Ishikawa (cell line): ENCODE data around the gene PLXNA2.

Source experiments
- CREB1 ChIP-seq: IDR thresholded peaks from 2 replicates; pipeline ENCODE4 v1.6.1; 2012; ENCODE audit warnings: low read depth
- EP300 ChIP-seq: IDR thresholded peaks from 2 replicates; pipeline ENCODE4 v1.6.1; 2012; ENCODE audit warnings: borderline replicate concordance
- FOXM1 ChIP-seq: IDR thresholded peaks from 2 replicates; pipeline ENCODE4 v1.6.1; 2012; ENCODE audit warnings: low read depth, borderline replicate concordance
- RAD21 ChIP-seq: IDR thresholded peaks from 2 replicates; pipeline ENCODE4 v1.6.1; 2012; ENCODE audit warnings: low read depth
- TAF1 ChIP-seq: IDR thresholded peaks from 2 replicates; pipeline ENCODE4 v1.6.1; 2012; ENCODE audit warnings: low read depth, mild to moderate bottlenecking
- YY1 ChIP-seq: IDR thresholded peaks from 2 replicates; pipeline ENCODE4 v1.6.1; 2012; ENCODE audit warnings: low read depth
- TF ChIP-seq, protein P1 (sequence below): IDR thresholded peaks from 2 replicates; pipeline ENCODE4 v1.6.1; 2012; ENCODE audit warnings: low read depth, mild to moderate bottlenecking

DNA sequence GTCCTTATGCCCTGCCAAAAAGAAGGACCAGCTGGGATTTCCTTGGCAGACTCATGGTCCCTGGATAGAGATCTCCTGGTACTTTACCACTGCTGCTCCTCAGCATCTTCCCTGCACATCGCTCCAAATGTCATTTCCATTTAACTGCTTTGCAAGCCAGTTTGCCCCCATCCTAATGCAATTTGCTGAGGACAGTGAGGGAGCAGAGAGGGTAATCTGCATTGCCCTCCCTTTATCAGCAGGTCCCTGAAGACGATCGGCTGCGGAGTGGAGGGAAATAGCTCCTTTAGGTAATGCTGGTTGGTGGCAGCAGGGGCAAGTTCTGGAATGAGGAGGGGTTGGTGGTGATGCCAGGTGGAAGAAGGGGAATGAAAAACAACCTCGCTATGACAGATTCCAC is 2.7 kb downstream of the PLXNA2 start:
- TF ChIP-seq YY1 (no peak), EP300 (no peak), RAD21 (no peak), TAF1 (no peak), FOXM1 (no peak), CREB1 (no peak)
- TF ChIP-seq, protein P1, sequence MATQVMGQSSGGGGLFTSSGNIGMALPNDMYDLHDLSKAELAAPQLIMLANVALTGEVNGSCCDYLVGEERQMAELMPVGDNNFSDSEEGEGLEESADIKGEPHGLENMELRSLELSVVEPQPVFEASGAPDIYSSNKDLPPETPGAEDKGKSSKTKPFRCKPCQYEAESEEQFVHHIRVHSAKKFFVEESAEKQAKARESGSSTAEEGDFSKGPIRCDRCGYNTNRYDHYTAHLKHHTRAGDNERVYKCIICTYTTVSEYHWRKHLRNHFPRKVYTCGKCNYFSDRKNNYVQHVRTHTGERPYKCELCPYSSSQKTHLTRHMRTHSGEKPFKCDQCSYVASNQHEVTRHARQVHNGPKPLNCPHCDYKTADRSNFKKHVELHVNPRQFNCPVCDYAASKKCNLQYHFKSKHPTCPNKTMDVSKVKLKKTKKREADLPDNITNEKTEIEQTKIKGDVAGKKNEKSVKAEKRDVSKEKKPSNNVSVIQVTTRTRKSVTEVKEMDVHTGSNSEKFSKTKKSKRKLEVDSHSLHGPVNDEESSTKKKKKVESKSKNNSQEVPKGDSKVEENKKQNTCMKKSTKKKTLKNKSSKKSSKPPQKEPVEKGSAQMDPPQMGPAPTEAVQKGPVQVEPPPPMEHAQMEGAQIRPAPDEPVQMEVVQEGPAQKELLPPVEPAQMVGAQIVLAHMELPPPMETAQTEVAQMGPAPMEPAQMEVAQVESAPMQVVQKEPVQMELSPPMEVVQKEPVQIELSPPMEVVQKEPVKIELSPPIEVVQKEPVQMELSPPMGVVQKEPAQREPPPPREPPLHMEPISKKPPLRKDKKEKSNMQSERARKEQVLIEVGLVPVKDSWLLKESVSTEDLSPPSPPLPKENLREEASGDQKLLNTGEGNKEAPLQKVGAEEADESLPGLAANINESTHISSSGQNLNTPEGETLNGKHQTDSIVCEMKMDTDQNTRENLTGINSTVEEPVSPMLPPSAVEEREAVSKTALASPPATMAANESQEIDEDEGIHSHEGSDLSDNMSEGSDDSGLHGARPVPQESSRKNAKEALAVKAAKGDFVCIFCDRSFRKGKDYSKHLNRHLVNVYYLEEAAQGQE: no peak
